ENCODE measurements around the gene CEP128.

- TF ChIP-seq MAX (IDR thresholded peaks at IDR 0.05; ENCODE audit: low read depth) (no peak), EZH2phosphoT487 (IDR thresholded peaks at IDR 0.05; ENCODE audit: borderline replicate concordance, low read depth) (no peak), RCOR1 (IDR thresholded peaks at IDR 0.05; ENCODE audit: low read length) (no peak), POLR2AphosphoS5 (IDR thresholded peaks at IDR 0.05; ENCODE audit: low read depth, low read length) (no peak), MXI1 (IDR thresholded peaks at IDR 0.05; ENCODE audit: low read depth, low read length) (no peak), JUND (IDR thresholded peaks at IDR 0.05) (no peak), SIN3A (IDR thresholded peaks at IDR 0.05; ENCODE audit: borderline replicate concordance, low read depth, low read length) (no peak), TAF1 (IDR thresholded peaks at IDR 0.05; ENCODE audit: borderline replicate concordance, low read depth, low read length) (no peak), ZBTB33 (IDR thresholded peaks at IDR 0.05; ENCODE audit: borderline replicate concordance, low read depth) (no peak), GABPA (IDR thresholded peaks at IDR 0.05; ENCODE audit: low read depth) (no peak), RFX5 (IDR thresholded peaks at IDR 0.05; ENCODE audit: low read length) (no peak), RXRA (IDR thresholded peaks at IDR 0.05; ENCODE audit: borderline replicate concordance, low read depth) (no peak)
- TF ChIP-seq, protein P1, sequence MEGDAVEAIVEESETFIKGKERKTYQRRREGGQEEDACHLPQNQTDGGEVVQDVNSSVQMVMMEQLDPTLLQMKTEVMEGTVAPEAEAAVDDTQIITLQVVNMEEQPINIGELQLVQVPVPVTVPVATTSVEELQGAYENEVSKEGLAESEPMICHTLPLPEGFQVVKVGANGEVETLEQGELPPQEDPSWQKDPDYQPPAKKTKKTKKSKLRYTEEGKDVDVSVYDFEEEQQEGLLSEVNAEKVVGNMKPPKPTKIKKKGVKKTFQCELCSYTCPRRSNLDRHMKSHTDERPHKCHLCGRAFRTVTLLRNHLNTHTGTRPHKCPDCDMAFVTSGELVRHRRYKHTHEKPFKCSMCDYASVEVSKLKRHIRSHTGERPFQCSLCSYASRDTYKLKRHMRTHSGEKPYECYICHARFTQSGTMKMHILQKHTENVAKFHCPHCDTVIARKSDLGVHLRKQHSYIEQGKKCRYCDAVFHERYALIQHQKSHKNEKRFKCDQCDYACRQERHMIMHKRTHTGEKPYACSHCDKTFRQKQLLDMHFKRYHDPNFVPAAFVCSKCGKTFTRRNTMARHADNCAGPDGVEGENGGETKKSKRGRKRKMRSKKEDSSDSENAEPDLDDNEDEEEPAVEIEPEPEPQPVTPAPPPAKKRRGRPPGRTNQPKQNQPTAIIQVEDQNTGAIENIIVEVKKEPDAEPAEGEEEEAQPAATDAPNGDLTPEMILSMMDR (IDR thresholded peaks at IDR 0.05), result peak; percentile 77
- TF ChIP-seq, protein P2, sequence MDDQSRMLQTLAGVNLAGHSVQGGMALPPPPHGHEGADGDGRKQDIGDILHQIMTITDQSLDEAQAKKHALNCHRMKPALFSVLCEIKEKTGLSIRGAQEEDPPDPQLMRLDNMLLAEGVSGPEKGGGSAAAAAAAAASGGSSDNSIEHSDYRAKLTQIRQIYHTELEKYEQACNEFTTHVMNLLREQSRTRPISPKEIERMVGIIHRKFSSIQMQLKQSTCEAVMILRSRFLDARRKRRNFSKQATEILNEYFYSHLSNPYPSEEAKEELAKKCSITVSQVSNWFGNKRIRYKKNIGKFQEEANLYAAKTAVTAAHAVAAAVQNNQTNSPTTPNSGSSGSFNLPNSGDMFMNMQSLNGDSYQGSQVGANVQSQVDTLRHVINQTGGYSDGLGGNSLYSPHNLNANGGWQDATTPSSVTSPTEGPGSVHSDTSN (IDR thresholded peaks at IDR 0.05), result no peak
Measured at GRCh38 chr14:80850197-80850814, 91.2 kb downstream of the CEP128 start.

Data from SK-N-SH (cell line).